Activated B cell treated with CpG ODN at 0.5 μM for 24 hours (primary cell): ENCODE data around the gene HYPK. TPM values are rescaled to one million over a fixed set of nuclear protein-coding genes. Genes with fewer than 3 reads are reported as not detected.

Experiments used
- ATAC-seq: fragments of 200-7000 bp; cut with Tn5 transposase; one replicate; pipeline ENCODE4 v1.10.0; 2021; ENCODE audit warnings: low read depth, mild to moderate bottlenecking, moderate library complexity
- CTCF ChIA-PET: fragments of 350-600 bp; sonication (Branson Sonifier 250); formaldehyde crosslinking; loops from one replicate; lab custom pipeline; 2021; ENCODE audit warnings: antibody characterized with exemption; lab: Charles Lee
- POLR2A ChIA-PET: fragments of 350-600 bp; sonication (Branson Sonifier 250); formaldehyde crosslinking; loops from one replicate; lab custom pipeline; 2021; ENCODE audit warnings: antibody characterized with exemption; lab: Charles Lee
- DNase-seq: peaks from one replicate; pipeline ENCODE4 v3.0.0; 2022
- H3K27ac Mint-ChIP-seq: one replicate; pipeline ENCODE4 v1.8.0; 2020; ENCODE audit warnings: mixed read lengths
- H3K27me3 Mint-ChIP-seq: one replicate; pipeline ENCODE4 v1.8.0; 2021; ENCODE audit warnings: mixed read lengths
- H3K36me3 Mint-ChIP-seq: one replicate; pipeline ENCODE4 v1.8.0; 2021; ENCODE audit warnings: low read depth, mixed read lengths
- H3K4me1 Mint-ChIP-seq: one replicate; pipeline ENCODE4 v1.8.0; 2021; ENCODE audit warnings: mixed read lengths
- H3K4me3 Mint-ChIP-seq: one replicate; pipeline ENCODE4 v1.8.0; 2020; ENCODE audit warnings: mild to moderate bottlenecking, mixed read lengths
- H3K9me3 Mint-ChIP-seq: one replicate; pipeline ENCODE4 v1.8.0; 2020; ENCODE audit warnings: mixed read lengths
- CTCF ChIP-seq: fragments of 200-600 bp; IDR thresholded peaks from one replicate; pipeline ENCODE4 v1.8.0; 2022; ENCODE audit warnings: antibody characterized with exemption, mild to moderate bottlenecking
- intact Hi-C: fragments of 100-400 bp; cut with micrococcal nuclease; formaldehyde crosslinking; loops from one replicate; pipeline ENCODE4 v1.15.1; 2024
- total RNA-seq: library from RNA; stranded (reverse); gene quantifications from 2 replicates; pipeline ENCODE4 v1.2.3, GENCODE V29; 2022

The HYPK gene
- 19.2 and 19.7 TPM in 2 replicates for total RNA-seq

GRCh38 chr15:43800286-43801141 lies at the start of gene HYPK:
Gene HYPK (plus strand): TSS chr15:43800599. CDS start chr15:43800623, 24 bp downstream.
- H3K4me3 Mint-ChIP-seq, result peak within 1 kb of the TSS; percentile 98
- DNase-seq (peak; percentile 83), ATAC-seq (peak; percentile 98)
- POLR2A ChIA-PET, result interaction anchor here (0.6 to 18.0 kb wide), 13 partner anchors 9 to 677 kb away, joined by 3 to 509 read pairs (median 6); partner anchors contain the start of genes ELL3, MFAP1, PDIA3 and SERF2
- H3K9me3 Mint-ChIP-seq, result peaks cover 2% of the 10 kb centered on the region
- peaks cover 68% of the 10 kb centered on the region for H3K36me3 Mint-ChIP-seq
- peak within 1 kb of the TSS; percentile 96 for H3K27ac Mint-ChIP-seq
- no peak for TF ChIP-seq CTCF
- CTCF ChIA-PET, result interaction anchor here (0.9 to 2.2 kb wide), 5 partner anchors 8 to 27 kb away, joined by 3 to 8 read pairs (median 4); partner anchors contain the start of genes ELL3, MFAP1 and SERF2
- no peaks in the 10 kb centered on the region for H3K27me3 Mint-ChIP-seq
- intact Hi-C loops, result loop anchor here (1.0 to 2.0 kb wide), 4 partner anchors 8 to 24 kb away; partner anchors contain the start of genes ELL3, MFAP1 and SERF2
- peaks cover 51% of the 10 kb centered on the region for H3K4me1 Mint-ChIP-seq

- peak overlapping the region; percentile 14 for H3K27ac Mint-ChIP-seq
- CTCF ChIA-PET, result no interaction called here
- intact Hi-C loops, result loop anchor here (5.0 kb wide), 1 partner anchor 260 kb away; the partner anchor contains the start of gene TP53BP1
Observed at GRCh38 chr15:43751885-43752284, 48.5 kb upstream of the HYPK start.

GRCh38 chr15:43762824-43763223 lies 37.6 kb upstream of the HYPK start:
- Mint-ChIP-seq H3K4me3 (no peak overlapping the region), H3K27ac (no peak overlapping the region), H3K27me3 (no peaks in the 10 kb centered on the region), H3K4me1 (no peaks in the 10 kb centered on the region), H3K9me3 (no peaks in the 10 kb centered on the region), H3K36me3 (peaks cover 77% of the 10 kb centered on the region)
- TF ChIP-seq CTCF, result no peak
- ATAC-seq (no peak), DNase-seq (no peak)
- ChIA-PET CTCF (interaction anchor here (0.6 kb wide), 1 partner anchor 937 kb away, joined by 3 read pairs; no protein-coding TSS in a partner anchor), POLR2A (no interaction called here)
- intact Hi-C loops, result no loop called here

More at GRCh38 chr15:43751885-43752284, 48.5 kb upstream of the HYPK start:
- Mint-ChIP-seq H3K4me3 (no peak overlapping the region), H3K36me3 (peaks cover 59% of the 10 kb centered on the region), H3K27me3 (no peaks in the 10 kb centered on the region), H3K9me3 (no peaks in the 10 kb centered on the region), H3K4me1 (peaks cover 63% of the 10 kb centered on the region)
- ATAC-seq, result no peak
- no peak for TF ChIP-seq CTCF
- no peak for DNase-seq
- POLR2A ChIA-PET, result no interaction called here

GRCh38 chr15:43763819-43764446 lies 36.5 kb upstream of the HYPK start:
- Mint-ChIP-seq H3K4me1 (no peaks in the 10 kb centered on the region), H3K4me3 (no peak overlapping the region), H3K27me3 (no peaks in the 10 kb centered on the region), H3K9me3 (no peaks in the 10 kb centered on the region), H3K27ac (no peak overlapping the region), H3K36me3 (peaks cover 80% of the 10 kb centered on the region)
- TF ChIP-seq CTCF, result no peak
- intact Hi-C loops, result no loop called here
- POLR2A ChIA-PET, result interaction anchor here (1.2 to 1.5 kb wide), 2 partner anchors 11 to 19 kb away, joined by 3 read pairs; no protein-coding TSS in a partner anchor
- DNase-seq (no peak), ATAC-seq (no peak)
- CTCF ChIA-PET, result no interaction called here
